Mesothelial cell of epicardium (in vitro differentiated cells): ENCODE results near the gene TSTD2. TPM values are rescaled to one million over a fixed set of nuclear protein-coding genes. Genes with fewer than 3 reads are reported as not detected.

Experiments
- DNase-seq, 2 experiments: peaks; one replicate each; pipeline ENCODE4 v3.0.0; 2021; ENCODE audit warnings: low spot score in 2 of 2; ENCODE audit not compliant: unreplicated experiment in 2 of 2
- H3K27ac Mint-ChIP-seq: 2 replicates; pipeline ENCODE4 v1.8.0; 2021; ENCODE audit warnings: mixed read lengths
- H3K27me3 Mint-ChIP-seq: 2 replicates; pipeline ENCODE4 v1.8.0; 2021; ENCODE audit warnings: low read depth, mixed read lengths
- H3K36me3 Mint-ChIP-seq: 2 replicates; pipeline ENCODE4 v1.8.0; 2021; ENCODE audit warnings: mixed read lengths
- H3K4me1 Mint-ChIP-seq: 2 replicates; pipeline ENCODE4 v1.8.0; 2021; ENCODE audit warnings: mixed read lengths
- H3K4me3 Mint-ChIP-seq: 2 replicates; pipeline ENCODE4 v1.8.0; 2021; ENCODE audit warnings: mild to moderate bottlenecking, moderate library complexity, mixed read lengths
- H3K9me3 Mint-ChIP-seq: 2 replicates; pipeline ENCODE4 v1.8.0; 2021; ENCODE audit warnings: mixed read lengths
- total RNA-seq: library from RNA; stranded (reverse); gene quantifications from 3 replicates; pipeline ENCODE4 v1.2.1, GENCODE V29; 2021
- TF ChIP-seq, protein P1 (sequence below): fragments of 200-600 bp; sonication (generic); IDR thresholded peaks from one replicate; pipeline ENCODE4 v1.5.0; 2021; ENCODE audit warnings: antibody characterized with exemption; ENCODE audit not compliant: unreplicated experiment

Gene TSTD2
- total RNA-seq, 1 donor from 2014 or later: 37.9 TPM

DNA sequence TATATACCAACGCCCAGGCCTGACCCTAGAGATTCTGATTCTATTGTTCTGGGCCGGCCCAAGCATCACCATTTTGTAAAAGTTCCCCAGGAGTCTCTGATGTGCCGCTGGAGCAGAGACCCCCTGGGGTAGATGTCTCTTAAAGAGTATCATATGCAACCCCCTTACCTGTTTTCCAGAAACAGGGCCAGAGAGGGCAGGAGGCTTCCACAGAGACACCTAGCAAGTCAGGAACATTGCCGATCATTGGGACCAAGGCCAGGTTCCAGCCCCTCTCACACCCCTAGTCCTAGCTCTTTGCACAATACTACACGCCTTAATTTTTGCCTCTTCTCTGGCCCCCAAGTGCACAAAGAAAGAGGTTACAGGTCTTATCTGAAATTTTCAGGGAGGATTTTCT is 67.9 kb downstream of the TSTD2 start:
- Mint-ChIP-seq H3K27me3 (peaks cover 15% of the 10 kb centered on the region), H3K4me1 (peaks cover 7% of the 10 kb centered on the region), H3K27ac (no peak overlapping the region), H3K36me3 (no peaks in the 10 kb centered on the region), H3K4me3 (no peak overlapping the region), H3K9me3 (no peaks in the 10 kb centered on the region)
- DNase-seq: no peak
- TF ChIP-seq, protein P1, sequence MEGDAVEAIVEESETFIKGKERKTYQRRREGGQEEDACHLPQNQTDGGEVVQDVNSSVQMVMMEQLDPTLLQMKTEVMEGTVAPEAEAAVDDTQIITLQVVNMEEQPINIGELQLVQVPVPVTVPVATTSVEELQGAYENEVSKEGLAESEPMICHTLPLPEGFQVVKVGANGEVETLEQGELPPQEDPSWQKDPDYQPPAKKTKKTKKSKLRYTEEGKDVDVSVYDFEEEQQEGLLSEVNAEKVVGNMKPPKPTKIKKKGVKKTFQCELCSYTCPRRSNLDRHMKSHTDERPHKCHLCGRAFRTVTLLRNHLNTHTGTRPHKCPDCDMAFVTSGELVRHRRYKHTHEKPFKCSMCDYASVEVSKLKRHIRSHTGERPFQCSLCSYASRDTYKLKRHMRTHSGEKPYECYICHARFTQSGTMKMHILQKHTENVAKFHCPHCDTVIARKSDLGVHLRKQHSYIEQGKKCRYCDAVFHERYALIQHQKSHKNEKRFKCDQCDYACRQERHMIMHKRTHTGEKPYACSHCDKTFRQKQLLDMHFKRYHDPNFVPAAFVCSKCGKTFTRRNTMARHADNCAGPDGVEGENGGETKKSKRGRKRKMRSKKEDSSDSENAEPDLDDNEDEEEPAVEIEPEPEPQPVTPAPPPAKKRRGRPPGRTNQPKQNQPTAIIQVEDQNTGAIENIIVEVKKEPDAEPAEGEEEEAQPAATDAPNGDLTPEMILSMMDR: no peak

DNA sequence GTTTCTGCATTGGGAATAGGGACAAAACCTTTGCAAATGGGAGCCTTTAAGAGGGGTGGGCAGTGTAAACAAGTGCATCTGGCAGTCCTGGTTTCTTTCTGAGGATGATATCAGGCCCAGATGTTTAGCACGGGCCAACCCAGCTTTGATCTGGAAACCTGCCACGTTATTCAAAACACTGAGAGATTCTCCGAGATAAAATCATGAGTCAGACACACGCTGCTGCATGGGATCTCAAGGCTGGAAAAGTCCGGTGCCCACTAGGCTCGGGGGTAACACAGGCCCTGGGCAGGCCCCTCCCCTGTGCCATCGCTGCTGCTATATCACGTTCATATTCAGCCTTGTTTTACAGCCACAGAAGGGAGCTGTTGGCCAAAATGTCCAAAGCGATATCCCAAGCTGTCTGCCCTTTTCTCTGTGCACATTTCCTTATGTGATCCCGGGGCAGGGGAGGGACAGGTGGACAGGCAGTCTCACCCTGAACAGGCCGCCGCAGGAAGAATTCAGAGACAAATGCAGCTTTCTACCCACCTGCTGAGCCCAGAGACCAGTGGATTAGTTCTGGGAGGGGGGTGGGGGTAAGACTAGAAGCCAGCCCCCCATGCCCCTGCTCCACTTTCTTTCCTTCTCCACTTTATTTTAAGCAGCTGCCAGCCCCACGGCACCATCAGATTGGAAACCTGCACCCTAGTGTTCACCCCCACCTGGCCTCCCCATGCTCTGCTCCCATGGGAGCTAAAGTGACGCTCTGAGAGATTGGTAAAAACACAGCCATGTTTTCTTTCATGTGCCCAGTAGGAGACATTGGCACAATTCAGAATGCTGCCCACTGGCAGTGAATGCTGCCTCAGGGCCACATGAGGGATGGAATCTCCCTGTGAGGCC is 68.6 kb downstream of the TSTD2 start:
- Mint-ChIP-seq H3K4me3 (no peak overlapping the region), H3K9me3 (no peaks in the 10 kb centered on the region), H3K27me3 (peaks cover 15% of the 10 kb centered on the region), H3K36me3 (no peaks in the 10 kb centered on the region), H3K27ac (no peak overlapping the region), H3K4me1 (peaks cover 7% of the 10 kb centered on the region)
- DNase-seq: no peak
- TF ChIP-seq, protein P1: no peak

DNA sequence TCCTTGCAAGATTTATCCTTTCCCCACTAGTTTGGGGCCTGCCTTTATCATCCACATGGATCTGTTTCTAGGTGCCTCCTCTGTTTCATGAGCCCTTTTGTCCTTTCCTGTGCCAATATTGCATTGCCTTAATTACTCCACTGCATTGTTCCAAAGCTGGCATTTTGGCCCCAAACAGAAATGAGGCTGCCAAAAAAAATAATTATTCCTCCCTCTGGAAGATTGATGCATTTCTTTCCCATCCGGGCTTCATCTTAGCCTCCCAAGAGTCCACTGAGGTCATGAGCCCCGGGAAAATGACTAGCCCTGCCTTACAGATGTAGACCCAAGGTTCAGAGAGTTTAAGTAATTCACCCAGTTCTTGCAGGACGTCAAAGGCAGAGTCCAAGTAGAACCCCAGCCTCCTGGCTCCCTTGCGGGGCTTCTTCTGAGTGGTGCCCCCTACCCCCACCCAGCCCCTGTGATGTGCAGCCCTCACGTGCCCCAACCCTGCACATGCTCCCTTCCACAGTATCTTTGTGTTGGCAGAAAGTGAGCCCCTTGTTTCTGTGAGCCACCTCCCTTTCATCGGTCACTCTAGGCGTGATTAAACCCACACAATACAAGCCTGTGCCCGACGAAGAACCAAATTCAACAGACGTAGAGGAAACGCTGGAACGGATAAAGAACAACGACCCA is 69.6 kb downstream of the TSTD2 start:
- Mint-ChIP-seq H3K27me3 (peaks cover 15% of the 10 kb centered on the region), H3K4me3 (no peak overlapping the region), H3K36me3 (no peaks in the 10 kb centered on the region), H3K9me3 (no peaks in the 10 kb centered on the region), H3K4me1 (peaks cover 7% of the 10 kb centered on the region), H3K27ac (no peak overlapping the region)
- peak in 1 of 2 experiments; percentile 29 for DNase-seq
- TF ChIP-seq, protein P1: no peak

DNA sequence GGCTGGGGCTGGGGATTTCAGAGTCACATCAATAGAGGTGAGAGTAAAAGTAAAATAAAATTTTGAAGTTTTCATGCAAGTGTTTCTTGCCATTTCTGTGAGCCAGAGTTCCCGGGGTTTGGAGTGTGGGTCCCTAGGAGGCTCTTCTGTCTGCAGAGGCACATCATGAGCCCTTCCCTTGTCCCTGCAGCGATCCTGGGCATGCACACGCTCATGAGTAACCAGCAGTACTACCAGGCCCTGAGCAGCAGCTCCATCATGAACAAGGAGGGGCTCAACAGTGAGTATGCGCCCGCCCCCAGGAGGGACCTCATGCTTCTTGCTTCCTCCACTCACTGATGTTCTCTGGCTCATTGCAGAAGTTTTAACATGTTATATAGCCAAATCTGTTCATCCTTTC is 70.6 kb downstream of the TSTD2 start:
- Mint-ChIP-seq H3K27ac (no peak overlapping the region), H3K9me3 (no peaks in the 10 kb centered on the region), H3K4me1 (peaks cover 7% of the 10 kb centered on the region), H3K4me3 (no peak overlapping the region), H3K27me3 (peaks cover 19% of the 10 kb centered on the region), H3K36me3 (no peaks in the 10 kb centered on the region)
- TF ChIP-seq, protein P1: no peak
- no peak for DNase-seq

DNA sequence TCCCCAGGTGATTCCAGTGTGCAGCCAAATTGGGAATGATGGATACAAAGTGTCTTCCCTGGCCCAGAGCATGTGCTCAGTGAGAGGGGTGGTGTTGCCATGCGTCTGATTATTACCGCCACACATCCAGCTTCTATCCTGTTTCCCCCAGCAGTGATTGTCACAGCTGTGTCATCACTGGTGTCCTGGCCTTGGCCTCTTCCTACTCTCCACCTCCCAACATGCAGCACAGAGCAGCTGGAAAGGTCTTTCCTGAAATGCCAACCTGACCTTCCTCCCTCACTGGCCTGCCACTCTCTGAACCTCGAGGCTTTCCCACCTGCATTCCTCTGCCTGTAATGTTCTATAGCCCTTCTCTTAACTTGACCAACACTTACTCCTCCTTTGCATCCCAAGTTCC is 71.7 kb downstream of the TSTD2 start:
- Mint-ChIP-seq H3K36me3 (no peaks in the 10 kb centered on the region), H3K9me3 (no peaks in the 10 kb centered on the region), H3K27me3 (peaks cover 23% of the 10 kb centered on the region), H3K4me3 (no peak overlapping the region), H3K4me1 (peaks cover 7% of the 10 kb centered on the region), H3K27ac (no peak overlapping the region)
- DNase-seq: no peak
- TF ChIP-seq, protein P1: no peak
